HepG2 (cell line): ENCODE data around the gene ZNRF3. TPM values are rescaled to one million over a fixed set of nuclear protein-coding genes. Genes with fewer than 3 reads are reported as not detected.

Experiments used
- HES4 ChIP-seq: sonication (generic); formaldehyde crosslinking; IDR thresholded peaks from 2 replicates; pipeline ENCODE4 v1.9.0; 2021; ENCODE audit warnings: mild to moderate bottlenecking, missing genetic modification reagents, borderline replicate concordance
- JARID2 ChIP-seq: sonication (generic); formaldehyde crosslinking; IDR thresholded peaks from 2 replicates; pipeline ENCODE4 v1.8.1; 2023; ENCODE audit warnings: missing genetic modification reagents, inconsistent platforms; ENCODE audit not compliant: insufficient replicate concordance
- MIXL1 ChIP-seq: IDR thresholded peaks from 2 replicates; pipeline ENCODE4 v1.6.1; 2016
- MTA3 ChIP-seq: sonication (generic); formaldehyde crosslinking; IDR thresholded peaks from 2 replicates; pipeline ENCODE4 v1.4.0; 2020; ENCODE audit warnings: missing genetic modification reagents
- MXD3 ChIP-seq: IDR thresholded peaks from 2 replicates; pipeline ENCODE4 v1.6.1; 2016; ENCODE audit warnings: mild to moderate bottlenecking, missing biosample characterization, missing genetic modification reagents
- MYC ChIP-seq: sonication (generic); formaldehyde crosslinking; IDR thresholded peaks from 2 replicates; pipeline ENCODE4 v1.9.0; 2021; ENCODE audit warnings: missing genetic modification reagents, borderline replicate concordance
- ZBTB44 ChIP-seq: sonication (generic); formaldehyde crosslinking; IDR thresholded peaks from 2 replicates; pipeline ENCODE4 v1.4.0; 2020; ENCODE audit warnings: missing genetic modification reagents
- ZFP36 ChIP-seq: fragments of 150-350 bp; IDR thresholded peaks from 2 replicates; pipeline ENCODE4 v1.6.1; 2018; ENCODE audit warnings: borderline replicate concordance, low read length, low read depth; ENCODE audit not compliant: partially characterized antibody
- ZNF207 ChIP-seq: fragments of 450-650 bp; IDR thresholded peaks from 2 replicates; pipeline ENCODE4 v1.6.1; 2016; ENCODE audit warnings: antibody characterized with exemption, borderline replicate concordance
- ZNF331 ChIP-seq: sonication (generic); formaldehyde crosslinking; IDR thresholded peaks from 2 replicates; pipeline ENCODE4 v1.4.0; 2020; ENCODE audit warnings: missing genetic modification reagents
- ZNF460 ChIP-seq: sonication (generic); formaldehyde crosslinking; IDR thresholded peaks from 2 replicates; pipeline ENCODE4 v1.5.1; 2020; ENCODE audit warnings: missing genetic modification reagents, mild to moderate bottlenecking, borderline replicate concordance
- polyA plus RNA-seq, 8 experiments: library from polyadenylated mRNA; depleted of rRNA in 3 of 8; stranded (reverse) in 7 of 8; unstranded in 1 of 8; fragments of >200 nt; fragmentation: Illumina TruSeq in 4 of 8; extraction: Trizol in 4 of 8; gene quantifications; 2 replicates each; pipeline versions ENCODE4 v1.2.1 to v1.2.3, GENCODE V29; 2011 to 2016; ENCODE audit warnings: low read depth in 4 of 8, missing spikeins in 1 of 8, mixed read lengths in 1 of 8; ENCODE audit not compliant: insufficient read depth in 1 of 8
- total RNA-seq, 5 experiments: library from RNA; depleted of rRNA; stranded (reverse); fragments of >200 nt; fragmentation: Illumina TruSeq; extraction: Trizol; gene quantifications; 2 replicates each; pipeline ENCODE4 v1.2.3, GENCODE V29; 2016; ENCODE audit warnings: low read depth in 1 of 5
- TF ChIP-seq, protein P1 (sequence below): sonication (generic); formaldehyde crosslinking; IDR thresholded peaks from 2 replicates; pipeline ENCODE4 v1.4.0; 2020; ENCODE audit warnings: missing genetic modification reagents, low read depth, mild to moderate bottlenecking, borderline replicate concordance
- TF ChIP-seq, protein P2 (sequence below): sonication (generic); formaldehyde crosslinking; IDR thresholded peaks from 2 replicates; pipeline ENCODE4 v1.5.1; 2020; ENCODE audit warnings: missing genetic modification reagents, mild to moderate bottlenecking, borderline replicate concordance
- TF ChIP-seq, protein P3 (sequence below): sonication (generic); formaldehyde crosslinking; conservative IDR thresholded peaks from 2 replicates; pipeline ENCODE4 v1.8.0; 2022; ENCODE audit warnings: missing genetic modification reagents
- TF ChIP-seq, protein P4 (sequence below): sonication (generic); formaldehyde crosslinking; IDR thresholded peaks from 2 replicates; pipeline ENCODE4 v1.8.0; 2022; ENCODE audit warnings: mild to moderate bottlenecking, missing genetic modification reagents, moderate library complexity
- TF ChIP-seq, protein P5 (sequence below): sonication (generic); formaldehyde crosslinking; IDR thresholded peaks from 2 replicates; pipeline ENCODE4 v1.4.0; 2020; ENCODE audit warnings: missing genetic modification reagents, borderline replicate concordance
- TF ChIP-seq, protein P6 (sequence below): sonication (generic); formaldehyde crosslinking; IDR thresholded peaks from 2 replicates; pipeline ENCODE4 v1.5.1; 2020; ENCODE audit warnings: mild to moderate bottlenecking, moderate library complexity, missing genetic modification reagents

Gene ZNRF3
- total and polyA plus RNA-seq, 2 of the 13 experiments (the other 11 are each of a cell fraction or from before 2014, with no cell fraction given) = 20.3 to 36.7 TPM

DNA sequence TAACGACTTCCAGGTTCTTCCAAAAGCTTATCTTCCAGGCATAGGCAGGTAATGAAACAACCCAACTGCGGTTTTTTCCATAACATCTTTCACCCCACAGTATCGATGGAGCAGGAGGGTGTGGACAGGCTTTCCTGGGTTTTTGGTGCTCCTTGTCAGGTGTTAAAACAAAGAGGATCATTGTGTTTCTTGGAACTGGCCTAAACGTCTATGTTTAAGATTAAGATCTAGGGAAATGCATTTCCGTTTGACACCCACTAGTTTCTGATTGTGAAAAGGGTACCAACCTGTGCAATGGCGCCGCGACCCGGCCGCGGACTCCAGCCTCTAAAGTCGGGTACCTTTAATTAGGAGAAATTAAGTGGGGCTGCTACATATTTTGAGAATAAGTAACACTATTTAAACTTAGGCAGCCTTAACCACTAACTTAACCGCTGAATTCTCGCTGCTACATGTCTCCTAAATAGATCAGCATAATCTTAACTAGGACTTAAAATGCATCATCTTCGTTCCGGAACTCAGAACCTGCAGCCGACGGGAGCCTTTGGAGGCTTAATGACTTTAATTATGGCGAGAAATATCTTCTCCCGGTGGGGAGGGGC is 146.7 kb downstream of the ZNRF3 start (continued):
- TF ChIP-seq ZBTB44 (no peak), ZNF207 (no peak), ZNF331 (CRISPR knock-in tag) (no peak), ZFP36 (no peak), JARID2 (CRISPR knock-in tag) (no peak), MIXL1 (CRISPR knock-in tag) (no peak), HES4 (CRISPR knock-in tag) (no peak), ZNF460 (no peak), MYC (CRISPR knock-in tag) (no peak), MXD3 (CRISPR knock-in tag) (no peak), MTA3 (CRISPR knock-in tag) (no peak)
- TF ChIP-seq, protein P1, sequence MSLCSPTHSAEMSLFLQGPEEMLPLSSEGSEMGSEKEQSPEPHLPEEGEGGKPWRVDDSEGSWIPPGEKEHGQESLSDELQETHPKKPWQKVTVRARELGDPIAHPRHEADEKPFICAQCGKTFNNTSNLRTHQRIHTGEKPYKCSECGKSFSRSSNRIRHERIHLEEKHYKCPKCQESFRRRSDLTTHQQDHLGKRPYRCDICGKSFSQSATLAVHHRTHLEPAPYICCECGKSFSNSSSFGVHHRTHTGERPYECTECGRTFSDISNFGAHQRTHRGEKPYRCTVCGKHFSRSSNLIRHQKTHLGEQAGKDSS (CRISPR knock-in tag) = no peak
- TF ChIP-seq, protein P2, sequence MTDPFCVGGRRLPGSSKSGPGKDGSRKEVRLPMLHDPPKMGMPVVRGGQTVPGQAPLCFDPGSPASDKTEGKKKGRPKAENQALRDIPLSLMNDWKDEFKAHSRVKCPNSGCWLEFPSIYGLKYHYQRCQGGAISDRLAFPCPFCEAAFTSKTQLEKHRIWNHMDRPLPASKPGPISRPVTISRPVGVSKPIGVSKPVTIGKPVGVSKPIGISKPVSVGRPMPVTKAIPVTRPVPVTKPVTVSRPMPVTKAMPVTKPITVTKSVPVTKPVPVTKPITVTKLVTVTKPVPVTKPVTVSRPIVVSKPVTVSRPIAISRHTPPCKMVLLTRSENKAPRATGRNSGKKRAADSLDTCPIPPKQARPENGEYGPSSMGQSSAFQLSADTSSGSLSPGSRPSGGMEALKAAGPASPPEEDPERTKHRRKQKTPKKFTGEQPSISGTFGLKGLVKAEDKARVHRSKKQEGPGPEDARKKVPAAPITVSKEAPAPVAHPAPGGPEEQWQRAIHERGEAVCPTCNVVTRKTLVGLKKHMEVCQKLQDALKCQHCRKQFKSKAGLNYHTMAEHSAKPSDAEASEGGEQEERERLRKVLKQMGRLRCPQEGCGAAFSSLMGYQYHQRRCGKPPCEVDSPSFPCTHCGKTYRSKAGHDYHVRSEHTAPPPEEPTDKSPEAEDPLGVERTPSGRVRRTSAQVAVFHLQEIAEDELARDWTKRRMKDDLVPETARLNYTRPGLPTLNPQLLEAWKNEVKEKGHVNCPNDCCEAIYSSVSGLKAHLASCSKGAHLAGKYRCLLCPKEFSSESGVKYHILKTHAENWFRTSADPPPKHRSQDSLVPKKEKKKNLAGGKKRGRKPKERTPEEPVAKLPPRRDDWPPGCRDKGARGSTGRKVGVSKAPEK = no peak
- TF ChIP-seq, protein P3, sequence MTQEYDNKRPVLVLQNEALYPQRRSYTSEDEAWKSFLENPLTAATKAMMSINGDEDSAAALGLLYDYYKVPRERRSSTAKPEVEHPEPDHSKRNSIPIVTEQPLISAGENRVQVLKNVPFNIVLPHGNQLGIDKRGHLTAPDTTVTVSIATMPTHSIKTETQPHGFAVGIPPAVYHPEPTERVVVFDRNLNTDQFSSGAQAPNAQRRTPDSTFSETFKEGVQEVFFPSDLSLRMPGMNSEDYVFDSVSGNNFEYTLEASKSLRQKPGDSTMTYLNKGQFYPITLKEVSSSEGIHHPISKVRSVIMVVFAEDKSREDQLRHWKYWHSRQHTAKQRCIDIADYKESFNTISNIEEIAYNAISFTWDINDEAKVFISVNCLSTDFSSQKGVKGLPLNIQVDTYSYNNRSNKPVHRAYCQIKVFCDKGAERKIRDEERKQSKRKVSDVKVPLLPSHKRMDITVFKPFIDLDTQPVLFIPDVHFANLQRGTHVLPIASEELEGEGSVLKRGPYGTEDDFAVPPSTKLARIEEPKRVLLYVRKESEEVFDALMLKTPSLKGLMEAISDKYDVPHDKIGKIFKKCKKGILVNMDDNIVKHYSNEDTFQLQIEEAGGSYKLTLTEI (CRISPR knock-in tag) = no peak
- TF ChIP-seq, protein P4, sequence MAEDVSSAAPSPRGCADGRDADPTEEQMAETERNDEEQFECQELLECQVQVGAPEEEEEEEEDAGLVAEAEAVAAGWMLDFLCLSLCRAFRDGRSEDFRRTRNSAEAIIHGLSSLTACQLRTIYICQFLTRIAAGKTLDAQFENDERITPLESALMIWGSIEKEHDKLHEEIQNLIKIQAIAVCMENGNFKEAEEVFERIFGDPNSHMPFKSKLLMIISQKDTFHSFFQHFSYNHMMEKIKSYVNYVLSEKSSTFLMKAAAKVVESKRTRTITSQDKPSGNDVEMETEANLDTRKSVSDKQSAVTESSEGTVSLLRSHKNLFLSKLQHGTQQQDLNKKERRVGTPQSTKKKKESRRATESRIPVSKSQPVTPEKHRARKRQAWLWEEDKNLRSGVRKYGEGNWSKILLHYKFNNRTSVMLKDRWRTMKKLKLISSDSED = no peak
- TF ChIP-seq, protein P5, sequence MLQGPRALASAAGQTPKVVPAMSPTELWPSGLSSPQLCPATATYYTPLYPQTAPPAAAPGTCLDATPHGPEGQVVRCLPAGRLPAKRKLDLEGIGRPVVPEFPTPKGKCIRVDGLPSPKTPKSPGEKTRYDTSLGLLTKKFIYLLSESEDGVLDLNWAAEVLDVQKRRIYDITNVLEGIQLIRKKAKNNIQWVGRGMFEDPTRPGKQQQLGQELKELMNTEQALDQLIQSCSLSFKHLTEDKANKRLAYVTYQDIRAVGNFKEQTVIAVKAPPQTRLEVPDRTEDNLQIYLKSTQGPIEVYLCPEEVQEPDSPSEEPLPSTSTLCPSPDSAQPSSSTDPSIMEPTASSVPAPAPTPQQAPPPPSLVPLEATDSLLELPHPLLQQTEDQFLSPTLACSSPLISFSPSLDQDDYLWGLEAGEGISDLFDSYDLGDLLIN (CRISPR knock-in tag) = no peak
- TF ChIP-seq, protein P6, sequence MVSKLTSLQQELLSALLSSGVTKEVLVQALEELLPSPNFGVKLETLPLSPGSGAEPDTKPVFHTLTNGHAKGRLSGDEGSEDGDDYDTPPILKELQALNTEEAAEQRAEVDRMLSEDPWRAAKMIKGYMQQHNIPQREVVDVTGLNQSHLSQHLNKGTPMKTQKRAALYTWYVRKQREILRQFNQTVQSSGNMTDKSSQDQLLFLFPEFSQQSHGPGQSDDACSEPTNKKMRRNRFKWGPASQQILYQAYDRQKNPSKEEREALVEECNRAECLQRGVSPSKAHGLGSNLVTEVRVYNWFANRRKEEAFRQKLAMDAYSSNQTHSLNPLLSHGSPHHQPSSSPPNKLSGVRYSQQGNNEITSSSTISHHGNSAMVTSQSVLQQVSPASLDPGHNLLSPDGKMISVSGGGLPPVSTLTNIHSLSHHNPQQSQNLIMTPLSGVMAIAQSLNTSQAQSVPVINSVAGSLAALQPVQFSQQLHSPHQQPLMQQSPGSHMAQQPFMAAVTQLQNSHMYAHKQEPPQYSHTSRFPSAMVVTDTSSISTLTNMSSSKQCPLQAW (CRISPR knock-in tag) = no peak
